ENCODE data around the gene DNAH2.

- TF ChIP-seq CTCF (conservative IDR thresholded peaks at IDR 0.05; ENCODE audit: low read length) (no peak), EZH2phosphoT487 (IDR thresholded peaks at IDR 0.05; ENCODE audit: borderline replicate concordance) (no peak)
These were observed 93.7 kb downstream of the DNAH2 start for GRCh38 chr17:7811251-7811650.
